H1 (cell line): ENCODE data around the gene KLK6. TPM values are rescaled to one million over a fixed set of nuclear protein-coding genes. Genes with fewer than 3 reads are reported as not detected.

Source experiments
- CTCF ChIA-PET: fragments of 300-600 bp; sonication (Branson Sonifier 250); formaldehyde crosslinking; loops from one replicate; lab custom pipeline; 2021; ENCODE audit not compliant: partially characterized antibody; lab: Charles Lee
- POLR2A ChIA-PET: fragments of 300-600 bp; sonication (Branson Sonifier 250); formaldehyde crosslinking; loops from one replicate; lab custom pipeline; 2021; ENCODE audit warnings: inconsistent platforms; ENCODE audit not compliant: partially characterized antibody; lab: Charles Lee
- DNase-seq, 2 experiments: peaks; one replicate each; pipeline versions ENCODE4 v3.0.0 to v3.0.0-alpha.2; 2010 to 2022; ENCODE audit warnings: low spot score in 2 of 2, low read depth in 1 of 2, mixed read lengths in 1 of 2
- FAIRE-seq: peaks from 2 replicates; lab custom pipeline; 2011; peaks lifted over from hg19 to GRCh38; lab: Jason Lieb, UNC
- H2AFZ ChIP-seq: 2 replicates; pipeline ENCODE4 v1.8.1; 2012; ENCODE audit warnings: low read length, inconsistent platforms
- H2AK5ac ChIP-seq: 2 replicates; pipeline ENCODE4 v1.6.1; 2013; ENCODE audit warnings: low read depth, low read length
- H2BK120ac ChIP-seq: replicated peaks from 2 replicates; pipeline ENCODE3; 2013; ENCODE audit warnings: low read depth, low read length, inconsistent platforms
- H2BK12ac ChIP-seq: 2 replicates; pipeline ENCODE4 v1.6.1; 2013; ENCODE audit warnings: low read depth, low read length
- H2BK15ac ChIP-seq: 2 replicates; pipeline ENCODE4 v1.6.1; 2013; ENCODE audit warnings: low read length
- H2BK20ac ChIP-seq: 2 replicates; pipeline ENCODE4 v1.6.1; 2013; ENCODE audit warnings: low read length
- H2BK5ac ChIP-seq: 2 replicates; pipeline ENCODE4 v1.6.1; 2013; ENCODE audit warnings: low read depth, low read length
- H3K14ac ChIP-seq: 2 replicates; pipeline ENCODE4 v1.6.1; 2013; ENCODE audit warnings: inconsistent platforms; ENCODE audit not compliant: insufficient read length
- H3K18ac ChIP-seq: 2 replicates; pipeline ENCODE4 v1.6.1; 2013; ENCODE audit warnings: low read length; ENCODE audit errors: extremely low read depth
- H3K23ac ChIP-seq: 2 replicates; pipeline ENCODE4 v1.6.1; 2013; ENCODE audit warnings: inconsistent platforms; ENCODE audit not compliant: insufficient read length
- H3K23me2 ChIP-seq: 2 replicates; pipeline ENCODE4 v1.6.1; 2013; ENCODE audit warnings: low read depth, low read length
- H3K27ac ChIP-seq: 2 replicates; pipeline ENCODE4 v1.6.1; 2011; ENCODE audit warnings: low read depth, low read length, inconsistent platforms
- H3K27me3 ChIP-seq, 4 experiments: replicated peaks in 1 of 4; 1 replicate in 1 of 4; 2 replicates in 3 of 4; pipeline versions ENCODE4 v1.6.1 to v1.8.1; 2011 to 2013; ENCODE audit warnings: low read length in 3 of 4, mild to moderate bottlenecking in 3 of 4, inconsistent platforms in 2 of 4, mixed read lengths in 2 of 4, moderate library complexity in 1 of 4; ENCODE audit not compliant: control insufficient read depth in 3 of 4, insufficient read depth in 3 of 4; ENCODE audit errors: extremely low read depth in 1 of 4
- H3K36me3 ChIP-seq, 4 experiments: 2 replicates each; pipeline versions ENCODE4 v1.6.1 to v1.8.1; 2011 to 2013; ENCODE audit warnings: mild to moderate bottlenecking in 4 of 4, low read length in 3 of 4, moderate library complexity in 2 of 4, control low read depth in 1 of 4, inconsistent platforms in 1 of 4; ENCODE audit not compliant: insufficient read depth in 4 of 4, control insufficient read depth in 2 of 4
- H3K4ac ChIP-seq: replicated peaks from 2 replicates; pipeline ENCODE3; 2013; ENCODE audit warnings: low read length, low read depth, mixed read lengths, inconsistent platforms; ENCODE audit not compliant: insufficient read length
- H3K4me1 ChIP-seq, 4 experiments: replicated peaks in 1 of 4; 1 replicate in 1 of 4; 2 replicates in 3 of 4; pipeline versions ENCODE4 v1.6.1 to v1.8.1; 2011 to 2013; ENCODE audit warnings: low read length in 3 of 4, inconsistent platforms in 2 of 4, mixed read lengths in 1 of 4; ENCODE audit not compliant: insufficient read depth in 4 of 4, control insufficient read depth in 3 of 4
- H3K4me2 ChIP-seq, 2 experiments: 2 replicates each; pipeline versions ENCODE4 v1.6.1 to v1.8.1; 2011 to 2013; ENCODE audit warnings: low read depth in 2 of 2, low read length in 2 of 2, control low read depth in 1 of 2, inconsistent platforms in 1 of 2, mild to moderate bottlenecking in 1 of 2; ENCODE audit not compliant: insufficient read depth in 1 of 2
- H3K4me3 ChIP-seq, 4 experiments: fragments of 200-600, 300-600 bp in 1 of 4; sonication (generic), shearing (Covaris generic), sonication (Bioruptor Twin) in 1 of 4; 2 replicates each; pipeline versions ENCODE4 v1.5.1 to v1.8.1; 2011 to 2016; ENCODE audit warnings: low read length in 4 of 4, low read depth in 3 of 4, control low read depth in 2 of 4, inconsistent platforms in 2 of 4, mild to moderate bottlenecking in 2 of 4, mixed read lengths in 1 of 4, moderate library complexity in 1 of 4; ENCODE audit not compliant: insufficient read depth in 2 of 4; ENCODE audit errors: extremely low read depth in 1 of 4
- H3K56ac ChIP-seq: replicated peaks from 2 replicates; pipeline ENCODE3; 2013; ENCODE audit warnings: low read depth, mild to moderate bottlenecking, mixed read lengths, low read length, inconsistent platforms; ENCODE audit not compliant: insufficient read length
- H3K79me1 ChIP-seq: 2 replicates; pipeline ENCODE4 v1.6.1; 2013; ENCODE audit warnings: low read depth, low read length, control low read depth
- H3K79me2 ChIP-seq, 2 experiments: 2 replicates each; pipeline versions ENCODE4 v1.6.1 to v1.8.1; 2012 to 2013; ENCODE audit warnings: low read length in 2 of 2, mild to moderate bottlenecking in 2 of 2, inconsistent platforms in 1 of 2; ENCODE audit not compliant: insufficient read depth in 2 of 2, control insufficient read depth in 1 of 2
- H3K9ac ChIP-seq, 4 experiments: replicated peaks in 1 of 4; 1 replicate in 1 of 4; 2 replicates in 3 of 4; pipeline versions ENCODE4 v1.6.1 to v1.8.1; 2011 to 2013; ENCODE audit warnings: low read depth in 3 of 4, low read length in 3 of 4, control low read depth in 2 of 4, mild to moderate bottlenecking in 2 of 4, moderate library complexity in 2 of 4, inconsistent platforms in 1 of 4; ENCODE audit errors: extremely low read depth in 1 of 4
- H3K9me3 ChIP-seq, 2 experiments: 2 replicates each; pipeline versions ENCODE4 v1.6.1 to v1.8.1; 2012 to 2013; ENCODE audit warnings: mild to moderate bottlenecking in 2 of 2, moderate library complexity in 2 of 2, control low read depth in 1 of 2, inconsistent platforms in 1 of 2, low read depth in 1 of 2, low read length in 1 of 2, mixed read lengths in 1 of 2; ENCODE audit not compliant: insufficient read depth in 2 of 2
- H4K20me1 ChIP-seq, 2 experiments: replicated peaks in 1 of 2; 2 replicates each; pipeline versions ENCODE3 to v1.8.1; 2011 to 2013; ENCODE audit warnings: inconsistent platforms in 2 of 2, low read length in 2 of 2, mild to moderate bottlenecking in 1 of 2; ENCODE audit not compliant: insufficient read depth in 2 of 2, control insufficient read depth in 1 of 2
- H4K5ac ChIP-seq: 2 replicates; pipeline ENCODE4 v1.6.1; 2013; ENCODE audit warnings: low read length, low read depth, mixed read lengths, inconsistent platforms; ENCODE audit not compliant: insufficient read length
- H4K8ac ChIP-seq: 2 replicates; pipeline ENCODE4 v1.8.0; 2013; ENCODE audit warnings: mild to moderate bottlenecking, moderate library complexity, low read length, inconsistent platforms; ENCODE audit not compliant: insufficient read depth; ENCODE audit errors: extremely low read depth
- H4K91ac ChIP-seq: replicated peaks from 2 replicates; pipeline ENCODE3; 2013; ENCODE audit warnings: low read length, mixed read lengths, inconsistent platforms; ENCODE audit not compliant: insufficient read length
- BCL11A ChIP-seq, 2 experiments: IDR thresholded peaks; one replicate each; pipeline ENCODE4 v1.6.1; 2011; ENCODE audit warnings: low read depth in 2 of 2, low read length in 2 of 2, mild to moderate bottlenecking in 2 of 2
- NRF1 ChIP-seq: IDR thresholded peaks from 2 replicates; pipeline ENCODE4 v1.6.1; 2011; ENCODE audit warnings: mild to moderate bottlenecking, low read depth, low read length, improper control_type of control experiment
- TAF7 ChIP-seq: optimal IDR thresholded peaks from 2 replicates; pipeline ENCODE3; 2011; ENCODE audit warnings: low read depth, mild to moderate bottlenecking, inconsistent platforms, low read length, moderate library complexity, borderline replicate concordance
- WGBS, 2 experiments: shearing (Covaris generic) in 1 of 2; methylation state at CpG; one replicate each; pipeline versions ENCODE4 v1.1.6 to v1.1.7; 2013 to 2015; ENCODE audit warnings: low lambda C conversion rate in 2 of 2, mixed read lengths in 2 of 2, inconsistent platforms in 1 of 2, low coverage in 1 of 2, missing lambda C conversion rate in 1 of 2; ENCODE audit not compliant: insufficient replicate concordance in 2 of 2, insufficient coverage in 1 of 2, insufficient read length in 1 of 2; ENCODE audit errors: extremely low coverage in 1 of 2, missing lambda C conversion rate in 1 of 2; 5-methylcytosine and 5-hydroxymethylcytosine counted together
- polyA plus RNA-seq, 7 experiments: library from polyadenylated mRNA; depleted of rRNA in 3 of 7; stranded (reverse) in 5 of 7; unstranded in 2 of 7; fragments of >200 nt in 5 of 7; fragments of 200-250 nt in 2 of 7; gene quantifications; 1 replicate in 5 of 7; 2 replicates in 1 of 7; 4 replicates in 1 of 7; pipeline versions ENCODE4 v1.2.1 to v1.2.3, GENCODE V29; 2011 to 2013; ENCODE audit warnings: missing spikeins in 2 of 7, mixed read lengths in 2 of 7
- total RNA-seq: library from RNA; stranded (reverse); fragmentation: NEBNext Ultra II Directional; extraction: Animal tissue kit (Norgen Biotek cat#: 25700); gene quantifications from 2 replicates; pipeline ENCODE4 v1.2.1, GENCODE V29; 2021
- TF ChIP-seq, protein P1 (sequence below): IDR thresholded peaks from 2 replicates; pipeline ENCODE4 v1.6.1; 2011; ENCODE audit warnings: low read depth, mild to moderate bottlenecking, low read length; ENCODE audit not compliant: insufficient read depth
- TF ChIP-seq, protein P2 (sequence below): IDR thresholded peaks from 2 replicates; pipeline ENCODE4 v1.6.1; 2012; ENCODE audit warnings: inconsistent platforms

The KLK6 gene
- total and polyA plus RNA-seq, 2 of the 8 experiments (the other 6 are each of a cell fraction or from before 2014, with no cell fraction given): 0.69 to 3.2 TPM

DNA sequence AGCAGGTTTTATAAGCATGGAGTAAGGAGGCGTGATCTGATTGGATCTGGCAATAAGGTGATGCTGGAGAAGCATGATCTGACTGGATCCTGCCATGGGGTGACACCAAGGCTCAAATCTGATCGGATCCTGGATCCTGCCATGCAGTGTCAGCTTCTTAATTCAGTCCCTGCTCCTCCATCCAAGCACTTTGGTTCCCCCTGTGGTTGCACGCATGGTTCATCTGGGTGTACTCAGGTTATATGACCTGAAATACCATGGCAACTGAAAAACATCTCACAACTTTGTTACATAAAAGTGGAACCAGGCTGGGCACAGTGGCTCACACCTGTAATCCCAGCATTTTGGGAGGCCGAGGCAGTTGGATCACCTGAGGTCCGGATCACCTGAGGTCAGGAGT, 40.6 kb downstream of the KLK6 start:
- no peak overlapping the region for H3K14ac ChIP-seq
- no peaks in the 10 kb centered on the region for H3K9me3 ChIP-seq
- no peak overlapping the region for H3K4me2 ChIP-seq
- no peak overlapping the region for H3K9ac ChIP-seq
- H2BK15ac ChIP-seq: no peak overlapping the region
- no peaks in the 10 kb centered on the region for H3K36me3 ChIP-seq
- no peaks in the 10 kb centered on the region for H3K79me2 ChIP-seq
- no peak overlapping the region for H4K8ac ChIP-seq
- 0 out of 2 replicates have a peak overlapping the region, but pooled peaks have one; percentile 13 for H2BK5ac ChIP-seq
- no peaks in the 10 kb centered on the region for H3K79me1 ChIP-seq
- no peak overlapping the region for H2BK120ac ChIP-seq
- H3K56ac ChIP-seq: no peak overlapping the region
- TF ChIP-seq, protein P1, sequence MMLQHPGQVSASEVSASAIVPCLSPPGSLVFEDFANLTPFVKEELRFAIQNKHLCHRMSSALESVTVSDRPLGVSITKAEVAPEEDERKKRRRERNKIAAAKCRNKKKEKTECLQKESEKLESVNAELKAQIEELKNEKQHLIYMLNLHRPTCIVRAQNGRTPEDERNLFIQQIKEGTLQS: no peak
- TF ChIP-seq, protein P2, sequence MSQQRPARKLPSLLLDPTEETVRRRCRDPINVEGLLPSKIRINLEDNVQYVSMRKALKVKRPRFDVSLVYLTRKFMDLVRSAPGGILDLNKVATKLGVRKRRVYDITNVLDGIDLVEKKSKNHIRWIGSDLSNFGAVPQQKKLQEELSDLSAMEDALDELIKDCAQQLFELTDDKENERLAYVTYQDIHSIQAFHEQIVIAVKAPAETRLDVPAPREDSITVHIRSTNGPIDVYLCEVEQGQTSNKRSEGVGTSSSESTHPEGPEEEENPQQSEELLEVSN: no peak
- TF ChIP-seq TAF7 (no peak), NRF1 (no peak), BCL11A (IDR thresholded peaks at IDR 0.05; ENCODE audit: low read depth in 2 of 2, low read length in 2 of 2) (no peak)
- ChIA-PET POLR2A (no interaction called here), CTCF (interaction anchor here (0.8 to 7.1 kb wide), 8 partner anchors 19 to 168 kb away, joined by 3 to 36 read pairs (median 5); no protein-coding TSS in a partner anchor)
- 84% methylated on average over 3 of the region's 5 CpGs; no CpG with 5 or more reads in 1 of the 2 experiments for WGBS, 2 experiments
- no peak overlapping the region for H2AFZ ChIP-seq
- H2AK5ac ChIP-seq: no peak overlapping the region
- no peak overlapping the region for H3K27ac ChIP-seq
- no peak overlapping the region for H2BK20ac ChIP-seq
- no peak for FAIRE-seq
- H3K4ac ChIP-seq: no peak overlapping the region
- no peak overlapping the region for H4K91ac ChIP-seq
- H2BK12ac ChIP-seq: no peak overlapping the region
- H3K27me3 ChIP-seq: 0 out of 7 replicates have a peak, but pooled peaks cover 0 to 2% (median under 1%) of the 10 kb centered on the region in 4 experiments
- H3K23ac ChIP-seq: no peak overlapping the region
- no peak overlapping the region for H3K18ac ChIP-seq
- H3K4me3 ChIP-seq: no peak overlapping the region
- no peaks in the 10 kb centered on the region for H3K23me2 ChIP-seq
- no peak overlapping the region for H4K5ac ChIP-seq
- DNase-seq: no peak
- H3K4me1 ChIP-seq: no peaks in the 10 kb centered on the region
- H4K20me1 ChIP-seq: no peaks in the 10 kb centered on the region
